ENCODE measurements around the gene CYP1A2. TPM values are rescaled to one million over a fixed set of nuclear protein-coding genes. Genes with fewer than 3 reads are reported as not detected.
A peak's percentile ranks its signal among the peaks of the same experiment; 100 is the strongest.

The CYP1A2 gene
- polyA plus RNA-seq, 5 donors: 0.32 to 0.46 (median 0.43) TPM

DNA sequence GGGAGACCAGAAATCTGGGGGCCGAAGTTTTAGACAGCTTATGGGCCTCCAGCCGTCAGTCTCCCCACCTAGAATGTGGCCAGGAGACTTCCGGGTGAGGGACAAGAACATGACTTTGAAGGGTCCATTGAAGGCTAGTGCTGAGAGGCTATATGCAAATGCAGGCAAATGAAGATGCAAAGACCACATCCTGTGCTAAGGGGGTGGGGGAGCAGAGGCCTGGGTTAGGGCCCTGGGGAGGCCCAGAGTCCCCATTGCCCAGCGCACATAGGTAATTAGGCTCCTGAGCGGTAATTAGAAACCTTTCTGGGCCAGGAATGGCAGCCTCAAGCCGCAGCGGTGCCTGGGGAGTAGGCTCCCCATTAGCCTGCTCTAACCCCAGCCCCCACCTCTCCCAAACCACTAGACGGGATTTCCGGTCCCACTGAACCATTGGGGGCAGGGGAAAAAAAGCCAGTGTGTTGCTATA, 40.1 kb downstream of the CYP1A2 start:
- DNase-seq: no peak

DNA sequence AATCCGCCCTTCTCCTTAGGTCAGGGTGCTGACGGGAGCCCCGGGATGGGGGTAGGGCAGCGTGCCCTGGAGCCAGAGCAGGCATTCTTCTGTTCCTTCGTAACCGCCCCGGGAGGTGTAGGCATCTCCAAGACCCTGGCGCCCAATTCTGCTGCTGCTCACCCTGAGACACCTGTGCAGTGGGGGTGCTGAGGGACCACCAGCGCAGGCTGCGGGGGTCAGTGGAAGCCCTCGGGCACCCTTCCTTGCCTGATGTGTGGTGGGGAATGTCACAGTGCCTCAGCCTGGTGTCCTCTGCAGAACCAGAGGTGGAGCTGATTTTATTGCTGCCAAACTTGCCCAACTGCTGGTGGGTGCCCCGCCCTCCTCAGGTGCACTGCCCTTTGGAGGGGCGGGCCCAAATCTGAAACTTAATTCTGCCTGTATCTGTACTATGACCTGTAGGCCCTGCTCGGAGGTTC, 40.6 kb downstream of the CYP1A2 start:
- no peak for DNase-seq

DNA sequence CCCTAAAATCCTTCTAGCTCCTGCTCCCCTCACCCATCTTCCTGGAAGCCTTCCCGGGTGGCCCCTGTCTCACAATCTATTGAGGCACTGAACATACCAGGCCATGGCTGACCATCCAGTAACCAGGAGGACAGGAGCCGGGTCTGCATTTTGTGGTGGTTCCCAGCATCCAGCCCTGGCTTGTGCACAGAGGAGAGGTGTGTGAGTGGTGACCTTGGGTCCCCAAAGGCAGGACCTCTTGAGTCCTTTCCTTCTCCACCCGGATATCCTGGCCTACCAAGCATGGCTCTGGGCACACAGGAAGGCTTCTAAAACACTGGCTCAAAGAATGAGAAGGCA, 41.1 kb downstream of the CYP1A2 start:
- no peak for DNase-seq

DNA sequence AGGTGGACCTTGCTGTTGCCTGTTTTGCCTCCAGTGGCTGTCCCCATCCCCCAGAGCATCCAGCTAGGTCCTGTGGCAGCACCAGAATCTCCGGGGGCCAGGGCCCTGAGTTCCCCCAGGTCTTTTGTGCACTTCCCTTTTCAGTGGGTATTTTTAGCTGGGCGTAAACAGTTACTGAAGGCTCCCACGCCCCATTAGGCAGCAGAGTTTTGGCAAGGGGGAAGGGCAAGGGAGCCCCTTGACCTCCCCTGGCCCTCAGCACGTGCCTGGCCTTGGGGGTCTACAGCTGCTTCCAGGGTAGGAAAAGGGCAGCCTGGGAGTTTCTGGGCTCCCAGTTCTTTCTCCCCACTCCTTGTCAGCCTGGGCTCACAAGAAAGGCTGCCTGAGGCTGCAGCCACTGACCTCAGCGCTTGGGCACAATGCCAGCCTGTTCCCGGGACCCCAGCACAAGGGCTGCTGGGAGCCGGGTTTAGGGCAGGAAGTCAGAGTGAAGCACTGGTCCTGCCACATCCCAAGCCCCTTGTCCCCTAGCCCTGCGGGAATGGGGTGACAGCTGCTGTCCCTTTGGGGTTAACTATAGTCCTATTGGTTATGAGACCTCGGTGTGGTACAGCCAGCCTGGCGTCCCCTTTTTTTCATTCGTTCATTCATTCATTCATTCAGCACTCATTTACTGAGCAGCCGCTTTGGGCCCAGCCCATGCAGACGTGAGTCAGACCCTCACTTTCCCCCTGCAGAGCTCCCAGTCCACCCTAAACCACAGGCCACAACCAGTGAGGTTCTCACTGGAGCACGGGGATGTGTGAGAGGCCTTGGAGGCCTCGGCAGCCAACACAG, 41.7 kb downstream of the CYP1A2 start:
- DNase-seq: peak; percentile 55 to 66

DNA sequence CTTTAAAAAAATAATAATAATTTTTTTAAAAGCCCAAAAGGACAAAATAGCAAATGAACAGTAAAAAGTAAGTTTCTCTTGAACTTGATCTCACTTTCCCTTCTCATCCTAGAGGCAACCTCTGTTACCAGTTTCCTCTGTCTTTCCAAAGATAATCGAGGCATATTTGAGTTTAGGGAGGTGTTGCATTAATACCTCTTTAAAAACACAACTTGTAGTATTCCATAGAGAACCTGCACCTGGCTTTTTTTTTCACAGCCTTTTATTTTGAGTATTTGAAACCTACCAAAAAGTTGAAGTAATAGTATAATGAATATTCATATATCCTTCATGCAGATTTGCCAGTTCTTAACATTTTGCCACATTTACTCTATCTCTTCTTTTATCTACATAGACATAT, 42.4 kb downstream of the CYP1A2 start:
- no peak for DNase-seq

DNA sequence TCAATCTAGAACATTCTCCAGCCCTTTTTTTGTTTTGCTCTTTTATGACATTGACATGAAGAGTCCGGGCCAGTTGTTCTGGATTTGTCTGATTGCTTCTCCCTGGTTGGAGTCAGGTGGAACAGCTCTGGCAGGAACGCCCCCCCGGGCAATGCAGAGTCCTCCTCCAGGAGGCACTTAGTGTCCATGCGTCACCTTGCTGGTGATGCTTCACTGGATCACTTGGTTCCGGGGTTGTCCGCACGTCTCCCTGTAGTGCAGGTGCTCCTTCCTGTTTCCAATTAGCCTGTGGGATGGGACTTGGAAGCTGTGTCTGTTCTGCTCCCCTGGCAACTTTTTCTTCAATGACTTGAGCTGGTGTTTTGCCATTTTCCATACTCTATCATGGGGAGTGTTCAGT, 43.0 kb downstream of the CYP1A2 start:
- DNase-seq: no peak

DNA sequence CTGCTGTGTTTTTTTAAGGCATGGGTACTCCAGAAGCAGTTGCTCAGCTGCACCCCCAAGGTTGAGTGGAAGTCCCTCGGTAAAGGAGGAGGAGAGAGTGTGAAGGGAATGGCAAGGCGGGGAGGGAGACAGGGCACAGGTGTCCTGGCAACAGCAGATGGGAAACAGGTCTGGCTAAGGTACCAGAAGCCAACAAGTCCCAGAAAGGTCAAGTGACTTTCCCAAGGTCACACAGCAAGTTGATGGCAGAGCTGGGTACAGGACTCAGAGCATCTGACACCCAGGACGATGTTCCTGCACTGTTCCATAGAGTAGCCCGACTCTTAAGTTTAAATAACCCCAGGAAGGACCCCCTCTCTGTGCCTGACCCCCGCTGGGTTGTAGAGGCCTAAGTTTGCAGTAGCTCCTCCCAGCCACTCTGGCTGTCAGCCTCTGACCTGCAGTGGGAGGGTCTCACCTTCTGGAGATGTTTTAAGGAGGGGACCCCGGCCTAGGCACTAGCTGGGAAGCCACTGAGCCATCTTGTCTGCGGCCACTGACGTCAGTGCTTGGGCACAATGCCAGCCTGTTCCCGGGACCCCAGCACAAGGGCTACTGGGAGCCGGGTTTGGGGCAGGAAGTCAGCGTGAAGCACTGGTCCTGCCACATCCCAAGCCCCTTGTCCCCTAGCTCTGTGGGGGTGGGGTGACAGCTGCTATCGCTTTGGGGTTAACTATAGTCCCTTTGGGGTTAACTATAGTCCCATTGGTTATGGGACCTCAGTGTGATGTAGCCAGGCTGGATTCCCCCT, 43.8 kb downstream of the CYP1A2 start:
- DNase-seq: no peak

DNA sequence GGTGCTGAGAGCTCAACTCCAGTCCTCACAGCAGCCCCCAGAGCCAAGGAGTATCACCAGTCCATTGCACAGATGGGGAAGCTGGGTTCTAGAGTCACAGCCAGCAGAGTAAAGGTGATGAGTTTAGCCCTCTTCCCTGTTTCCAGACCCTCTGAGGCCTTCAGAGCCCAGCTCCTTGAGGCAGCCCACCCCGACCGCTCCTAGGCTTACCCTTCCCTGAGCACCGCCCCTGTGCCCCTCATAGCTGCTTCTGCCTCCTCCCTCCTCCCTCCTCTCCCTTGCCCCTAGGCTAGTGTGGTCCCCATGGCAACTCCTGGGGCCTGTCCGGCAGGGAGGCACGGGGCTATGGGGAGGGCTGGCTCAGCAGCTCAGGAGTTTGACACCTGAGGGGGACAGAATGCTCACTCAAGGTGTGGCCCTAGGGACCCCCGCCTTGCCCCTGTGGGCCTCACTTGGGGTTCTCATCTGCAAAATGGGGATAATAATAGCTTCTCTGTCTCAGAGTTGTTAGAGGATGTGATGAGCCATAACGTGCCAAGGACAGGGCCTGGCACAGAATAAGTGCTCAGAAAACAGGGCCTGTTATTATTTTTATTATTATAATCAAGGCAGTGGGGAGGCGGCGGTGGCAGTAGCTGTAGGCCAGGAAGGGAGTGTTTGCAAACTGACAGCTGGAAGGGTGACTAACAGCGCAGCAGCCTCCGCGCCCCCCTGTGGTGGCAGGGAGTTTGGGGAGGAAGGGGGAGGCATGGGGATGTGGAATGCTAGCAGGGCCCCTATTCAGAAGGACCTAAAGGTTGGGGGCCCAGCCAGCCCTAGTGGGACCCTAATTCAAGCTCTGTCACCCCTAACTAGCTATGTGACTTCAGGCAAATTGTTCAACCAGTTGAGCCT, 44.7 kb downstream of the CYP1A2 start:
- DNase-seq: no peak

DNA sequence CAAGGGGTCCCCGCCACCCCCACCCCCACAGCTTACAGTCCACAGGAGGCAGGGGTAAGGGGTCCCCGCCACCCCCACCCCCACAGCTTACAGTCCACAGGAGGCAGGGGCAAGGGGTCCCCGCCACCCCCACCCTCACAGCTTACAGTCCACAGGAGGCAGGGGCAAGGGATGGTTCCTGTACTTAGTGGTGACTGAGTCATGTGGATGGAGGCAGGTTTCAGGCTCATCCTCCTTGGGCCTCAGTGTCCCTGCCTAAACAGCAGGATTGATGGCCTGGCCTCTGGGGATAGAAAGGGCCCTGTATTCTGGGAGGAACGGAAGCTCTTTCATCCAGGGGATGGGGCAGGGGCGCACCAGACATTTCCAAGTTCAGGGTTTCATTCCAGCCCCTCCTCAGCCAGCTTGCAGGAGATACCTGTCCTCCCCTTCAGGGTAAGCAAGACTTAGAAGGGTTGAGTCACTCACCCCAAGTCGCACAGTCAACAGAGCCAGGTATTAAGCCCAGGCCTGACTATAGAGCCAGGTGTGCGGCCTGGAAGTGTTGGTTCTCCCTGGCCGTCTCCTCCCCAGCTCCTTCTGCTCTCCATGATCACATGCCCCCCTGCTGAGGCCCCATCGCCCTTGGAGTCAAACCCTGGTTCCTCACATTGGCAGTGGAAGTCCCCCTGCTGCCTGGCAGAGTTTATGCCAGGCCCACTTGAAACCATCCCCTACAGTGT, 45.8 kb downstream of the CYP1A2 start:
- DNase-seq: no peak

DNA sequence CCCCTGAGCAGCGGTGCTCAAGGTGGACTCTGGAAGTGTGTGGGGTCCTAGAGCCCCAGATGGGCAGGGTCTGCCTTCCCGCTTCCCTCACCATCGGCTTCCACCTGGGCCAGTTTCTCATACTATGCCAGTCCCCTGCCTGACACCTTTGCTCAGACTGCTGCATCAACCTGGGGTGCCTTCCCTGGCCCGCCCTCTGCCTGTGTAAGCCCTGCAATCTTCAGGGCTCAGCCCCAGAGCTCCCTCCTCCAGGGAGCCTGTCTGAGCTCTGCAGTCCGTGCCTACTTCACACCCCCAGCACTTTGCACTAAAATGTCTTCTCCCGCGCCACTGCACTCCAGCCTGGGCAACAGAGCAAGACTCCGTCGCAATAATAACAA, 46.3 kb downstream of the CYP1A2 start:
- DNase-seq: no peak

DNA sequence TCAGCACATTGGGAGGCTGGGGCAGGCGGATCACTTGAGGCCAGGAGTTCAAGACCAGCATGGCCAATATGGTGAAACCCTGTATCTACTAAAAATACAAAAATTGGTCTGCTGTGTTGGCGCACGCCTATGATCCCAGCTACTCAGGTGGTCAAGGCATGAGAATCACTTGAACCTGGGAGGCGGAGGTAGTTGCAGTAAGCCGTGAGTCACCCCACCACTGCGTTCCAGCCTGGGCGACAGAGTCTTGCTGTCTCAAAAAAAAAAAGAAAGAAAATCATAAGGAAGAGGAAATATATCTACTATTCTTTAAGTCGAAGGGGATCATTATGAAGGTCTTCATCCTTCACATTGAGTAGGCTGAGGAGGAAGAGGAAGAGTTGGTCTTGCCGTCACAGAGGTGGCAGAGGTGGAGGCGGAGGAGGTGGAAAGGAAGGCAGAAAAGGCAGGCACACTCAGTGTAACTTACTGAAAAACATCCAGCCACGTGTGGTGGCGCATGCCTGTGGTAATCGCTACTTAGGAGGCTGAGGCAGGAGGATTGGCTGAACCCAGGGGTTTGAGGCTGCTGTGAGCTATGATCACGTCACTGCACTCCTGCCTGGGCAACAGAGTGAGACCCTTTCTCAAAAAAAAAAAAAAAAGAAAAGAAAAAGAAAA, 47.5 kb downstream of the CYP1A2 start:
- DNase-seq: no peak

DNA sequence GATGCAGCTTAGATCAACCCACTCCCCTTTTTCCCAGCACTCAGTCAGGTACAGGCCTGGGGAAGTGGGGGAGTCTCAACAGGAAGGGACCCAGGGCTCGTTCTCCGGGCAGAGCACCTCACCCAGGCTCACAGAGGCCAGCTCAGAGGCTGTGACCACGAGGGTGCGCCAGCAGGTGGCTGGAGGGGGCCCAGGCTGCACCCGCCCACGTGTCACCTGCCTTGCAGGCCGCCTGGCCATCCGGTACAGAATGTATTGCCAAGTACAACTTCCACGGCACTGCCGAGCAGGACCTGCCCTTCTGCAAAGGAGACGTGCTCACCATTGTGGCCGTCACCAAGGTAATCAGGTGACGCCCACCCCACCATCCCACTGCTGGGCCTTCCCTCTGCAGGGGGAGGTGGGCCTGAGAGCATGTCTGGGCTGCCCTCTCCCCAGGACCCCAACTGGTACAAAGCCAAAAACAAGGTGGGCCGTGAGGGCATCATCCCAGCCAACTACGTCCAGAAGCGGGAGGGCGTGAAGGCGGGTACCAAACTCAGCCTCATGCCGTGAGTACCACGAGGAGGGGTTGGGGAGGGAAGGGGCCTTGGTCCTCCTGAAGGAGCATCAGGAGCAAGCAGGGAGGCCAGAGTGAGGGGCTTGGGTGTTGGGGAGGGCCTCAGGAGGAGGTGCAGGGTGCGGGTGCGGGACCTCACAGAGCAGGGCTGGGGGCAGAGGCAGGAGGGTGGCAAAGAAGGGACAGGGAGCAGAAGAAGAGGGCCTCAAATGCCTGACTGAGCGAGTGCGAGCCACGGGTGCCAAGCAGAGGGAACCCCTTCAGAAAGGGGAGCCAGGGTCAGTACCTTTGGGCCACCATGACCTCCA, 50.0 kb downstream of the CYP1A2 start:
- no peak for DNase-seq

DNA sequence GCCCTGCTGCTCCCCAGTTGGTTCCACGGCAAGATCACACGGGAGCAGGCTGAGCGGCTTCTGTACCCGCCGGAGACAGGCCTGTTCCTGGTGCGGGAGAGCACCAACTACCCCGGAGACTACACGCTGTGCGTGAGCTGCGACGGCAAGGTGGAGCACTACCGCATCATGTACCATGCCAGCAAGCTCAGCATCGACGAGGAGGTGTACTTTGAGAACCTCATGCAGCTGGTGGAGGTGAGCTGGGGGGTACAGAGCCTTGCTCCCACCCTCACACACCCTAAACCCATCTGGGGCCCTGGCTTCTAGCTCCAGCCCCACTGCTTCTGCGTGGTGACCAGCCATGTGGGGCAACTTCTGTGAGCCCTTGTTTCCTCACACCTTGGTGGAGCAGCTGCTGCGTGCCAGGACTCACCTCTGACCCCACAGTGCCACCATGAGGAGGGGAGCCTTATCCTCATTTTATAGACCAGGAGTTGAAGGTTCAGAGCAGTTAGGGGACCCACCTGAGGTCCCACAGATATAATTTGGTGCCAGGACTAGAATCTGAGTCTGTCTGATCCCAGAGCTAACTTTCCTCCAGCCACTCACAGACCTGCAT, 50.7 kb downstream of the CYP1A2 start:
- DNase-seq: no peak

DNA sequence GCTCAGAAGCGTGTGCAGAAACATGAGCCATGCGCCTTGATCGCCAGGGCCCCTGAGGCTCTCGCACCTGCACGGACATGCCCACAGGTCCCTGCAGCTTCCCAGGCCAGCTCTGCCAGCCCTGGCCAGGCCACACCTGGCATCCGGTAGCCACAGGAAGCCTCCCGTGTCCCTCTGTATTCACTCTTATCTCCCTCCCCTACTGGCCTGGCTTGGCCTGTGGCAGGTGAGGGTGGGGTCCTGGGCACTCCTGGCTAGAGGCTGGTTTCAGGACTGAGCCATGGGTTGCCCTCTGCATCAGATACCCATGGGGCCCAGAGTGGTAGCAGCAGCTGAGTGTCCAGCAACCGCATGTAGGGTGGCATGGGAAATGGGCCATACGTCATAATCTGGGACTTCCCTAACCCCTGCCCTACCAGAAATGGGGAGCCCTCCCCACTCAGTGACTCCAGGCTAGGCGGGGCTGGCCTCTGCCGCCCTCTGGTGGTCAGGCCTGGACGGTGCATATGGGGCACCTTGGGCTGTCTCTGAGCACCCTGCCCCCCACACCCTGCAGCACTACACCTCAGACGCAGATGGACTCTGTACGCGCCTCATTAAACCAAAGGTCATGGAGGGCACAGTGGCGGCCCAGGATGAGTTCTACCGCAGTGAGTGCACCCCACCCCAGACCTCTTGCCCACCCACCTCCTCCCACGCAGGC, 51.4 kb downstream of the CYP1A2 start:
- DNase-seq: no peak

DNA sequence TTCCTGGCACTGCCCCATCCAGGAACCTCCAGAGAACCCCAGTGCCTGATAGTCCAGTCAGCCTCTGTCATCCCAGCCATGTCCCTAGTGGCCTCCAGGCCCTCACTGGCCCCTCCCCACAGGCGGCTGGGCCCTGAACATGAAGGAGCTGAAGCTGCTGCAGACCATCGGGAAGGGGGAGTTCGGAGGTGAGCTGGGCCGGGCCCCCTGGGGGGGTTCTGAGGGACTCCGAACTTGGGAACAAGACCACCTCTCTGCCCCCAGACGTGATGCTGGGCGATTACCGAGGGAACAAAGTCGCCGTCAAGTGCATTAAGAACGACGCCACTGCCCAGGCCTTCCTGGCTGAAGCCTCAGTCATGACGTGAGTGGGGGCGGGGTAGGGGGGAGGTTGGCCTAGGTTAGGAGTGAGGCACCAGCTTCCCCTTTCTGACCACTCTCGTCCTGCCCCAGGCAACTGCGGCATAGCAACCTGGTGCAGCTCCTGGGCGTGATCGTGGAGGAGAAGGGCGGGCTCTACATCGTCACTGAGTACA, 52.0 kb downstream of the CYP1A2 start:
- no peak for DNase-seq

DNA sequence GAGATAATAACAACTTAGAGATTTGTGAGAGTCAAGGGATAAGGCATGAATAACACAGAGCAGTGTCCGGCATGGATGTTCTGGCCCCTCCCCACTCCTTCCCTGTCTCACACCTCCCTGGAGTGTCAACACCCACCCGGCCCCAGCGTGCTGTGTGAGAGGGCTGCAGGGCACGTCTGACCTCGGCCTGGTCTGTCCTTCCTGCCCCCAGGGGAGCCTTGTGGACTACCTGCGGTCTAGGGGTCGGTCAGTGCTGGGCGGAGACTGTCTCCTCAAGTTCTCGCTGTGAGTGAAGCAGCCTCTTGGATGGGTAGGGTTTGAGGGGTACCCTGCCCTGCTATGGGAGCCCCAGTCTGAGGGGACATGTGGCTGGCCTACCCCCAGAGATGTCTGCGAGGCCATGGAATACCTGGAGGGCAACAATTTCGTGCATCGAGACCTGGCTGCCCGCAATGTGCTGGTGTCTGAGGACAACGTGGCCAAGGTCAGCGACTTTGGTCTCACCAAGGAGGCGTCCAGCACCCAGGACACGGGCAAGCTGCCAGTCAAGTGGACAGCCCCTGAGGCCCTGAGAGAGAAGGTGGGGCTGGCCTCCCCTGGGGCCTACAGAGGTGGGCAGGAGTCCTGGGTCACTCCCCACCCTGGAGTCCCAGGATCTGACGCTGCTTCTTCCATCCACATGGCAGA, 52.8 kb downstream of the CYP1A2 start:
- DNase-seq: no peak

DNA sequence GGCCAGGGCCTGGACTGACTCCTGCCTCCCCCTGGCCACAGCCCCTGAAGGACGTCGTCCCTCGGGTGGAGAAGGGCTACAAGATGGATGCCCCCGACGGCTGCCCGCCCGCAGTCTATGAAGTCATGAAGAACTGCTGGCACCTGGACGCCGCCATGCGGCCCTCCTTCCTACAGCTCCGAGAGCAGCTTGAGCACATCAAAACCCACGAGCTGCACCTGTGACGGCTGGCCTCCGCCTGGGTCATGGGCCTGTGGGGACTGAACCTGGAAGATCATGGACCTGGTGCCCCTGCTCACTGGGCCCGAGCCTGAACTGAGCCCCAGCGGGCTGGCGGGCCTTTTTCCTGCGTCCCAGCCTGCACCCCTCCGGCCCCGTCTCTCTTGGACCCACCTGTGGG, 53.6 kb downstream of the CYP1A2 start:
- DNase-seq: no peak
